IMR-90 (cell line): ENCODE data around the gene KIF1A. TPM values are rescaled to one million over a fixed set of nuclear protein-coding genes. Genes with fewer than 3 reads are reported as not detected.
"Not testable (repeated sequence)": the region's sequence is repeated elsewhere in the genome, so short reads cannot be mapped to it uniquely, and the experiment has no call there.

Experiments
- ATAC-seq: fragments of 200-7000 bp; cut with Tn5 transposase; 2 replicates; pipeline ENCODE4 v1.9.1; 2020; ENCODE audit warnings: low read depth, mild to moderate bottlenecking, moderate library complexity
- BruUV-seq: library from RNA; stranded (reverse); fragments of 400-500 nt; replicated peaks from 2 replicates; lab custom pipeline; 2021; lab: Mats Ljungman, UMichigan
- CTCF ChIA-PET: fragments of 300-600 bp; formaldehyde crosslinking; extraction: SDS; loops from one replicate; lab custom pipeline; 2021; ENCODE audit warnings: antibody characterized with exemption; lab: Yijun Ruan, JAX
- POLR2A ChIA-PET: fragments of 300-600 bp; sonication (Branson Sonifier 250); formaldehyde crosslinking; loops from one replicate; lab custom pipeline; 2022; ENCODE audit warnings: antibody characterized with exemption; ENCODE audit not compliant: unreplicated experiment; lab: Charles Lee
- DNase-seq: peaks from one replicate; pipeline ENCODE4 v3.0.0; 2013
- H2AFZ ChIP-seq: replicated peaks from 2 replicates; pipeline ENCODE3; 2013; ENCODE audit warnings: low read length, mild to moderate bottlenecking; ENCODE audit not compliant: poor library complexity
- H2AK5ac ChIP-seq: 2 replicates; pipeline ENCODE4 v1.6.1; 2013; ENCODE audit warnings: low read depth, low read length, inconsistent platforms
- H2AK9ac ChIP-seq: replicated peaks from 2 replicates; pipeline ENCODE3; 2013; ENCODE audit warnings: mild to moderate bottlenecking, low read depth, low read length, moderate library complexity; ENCODE audit not compliant: poor library complexity
- H2BK120ac ChIP-seq: 2 replicates; pipeline ENCODE4 v1.6.1; 2013; ENCODE audit warnings: low read depth, low read length, inconsistent platforms
- H2BK15ac ChIP-seq: 3 replicates; pipeline ENCODE4 v1.6.1; 2013; ENCODE audit warnings: low read depth, low read length, inconsistent platforms
- H2BK20ac ChIP-seq: 2 replicates; pipeline ENCODE4 v1.6.1; 2013; ENCODE audit warnings: low read depth, mild to moderate bottlenecking, inconsistent platforms, low read length, moderate library complexity
- H2BK5ac ChIP-seq: 2 replicates; pipeline ENCODE4 v1.6.1; 2013; ENCODE audit warnings: mild to moderate bottlenecking, low read depth, low read length, inconsistent platforms; ENCODE audit not compliant: poor library complexity, severe bottlenecking
- H3K14ac ChIP-seq: replicated peaks from 2 replicates; pipeline ENCODE4 v1.6.1; 2013; ENCODE audit warnings: low read depth, low read length, inconsistent platforms
- H3K18ac ChIP-seq: 2 replicates; pipeline ENCODE4 v1.6.1; 2013; ENCODE audit warnings: low read depth, low read length, control low read depth
- H3K23ac ChIP-seq: 2 replicates; pipeline ENCODE4 v1.6.1; 2013; ENCODE audit warnings: low read depth, low read length, inconsistent platforms
- H3K27ac ChIP-seq: 2 replicates; pipeline ENCODE4 v1.5.1; 2013; ENCODE audit warnings: mild to moderate bottlenecking, control low read depth, low read length; ENCODE audit not compliant: insufficient read depth
- H3K27me3 ChIP-seq: 2 replicates; pipeline ENCODE4 v1.6.1; 2013; ENCODE audit warnings: low read length; ENCODE audit not compliant: control insufficient read depth, insufficient read depth
- H3K36me3 ChIP-seq: 2 replicates; pipeline ENCODE4 v1.6.1; 2013; ENCODE audit warnings: low read length, mixed read lengths; ENCODE audit not compliant: control insufficient read depth, insufficient read depth
- H3K4ac ChIP-seq: 2 replicates; pipeline ENCODE4 v1.6.1; 2013; ENCODE audit warnings: low read depth, low read length, inconsistent platforms
- H3K4me1 ChIP-seq: 2 replicates; pipeline ENCODE4 v1.6.1; 2013; ENCODE audit warnings: low read length, mixed read lengths; ENCODE audit not compliant: control insufficient read depth, insufficient read depth
- H3K4me2 ChIP-seq: 2 replicates; pipeline ENCODE4 v1.6.1; 2013; ENCODE audit warnings: low read depth, mild to moderate bottlenecking, control low read depth, low read length, moderate library complexity
- H3K4me3 ChIP-seq: 2 replicates; pipeline ENCODE4 v1.5.1; 2013; ENCODE audit warnings: low read depth, mild to moderate bottlenecking, control low read depth, low read length, moderate library complexity; ENCODE audit not compliant: insufficient read depth
- H3K56ac ChIP-seq: 2 replicates; pipeline ENCODE4 v1.6.1; 2013; ENCODE audit warnings: low read length, inconsistent platforms; ENCODE audit not compliant: insufficient read depth; ENCODE audit errors: extremely low read depth
- H3K79me1 ChIP-seq, 2 experiments: 2 replicates each; pipeline ENCODE4 v1.6.1; 2013; ENCODE audit warnings: low read length in 2 of 2, inconsistent platforms in 1 of 2, low read depth in 1 of 2
- H3K9ac ChIP-seq: 2 replicates; pipeline ENCODE4 v1.6.1; 2013; ENCODE audit warnings: low read depth, low read length, control low read depth
- H3K9me1 ChIP-seq: 2 replicates; pipeline ENCODE4 v1.6.1; 2013; ENCODE audit warnings: low read length, inconsistent platforms; ENCODE audit not compliant: insufficient read depth
- H3K9me3 ChIP-seq: 2 replicates; pipeline ENCODE4 v1.6.1; 2013; ENCODE audit warnings: low read length; ENCODE audit not compliant: control insufficient read depth, insufficient read depth
- H4K20me1 ChIP-seq: 2 replicates; pipeline ENCODE4 v1.6.1; 2013; ENCODE audit warnings: low read length, inconsistent platforms; ENCODE audit not compliant: insufficient read depth
- H4K5ac ChIP-seq: 2 replicates; pipeline ENCODE4 v1.6.1; 2013; ENCODE audit warnings: mild to moderate bottlenecking, low read depth, low read length, control low read depth
- H4K8ac ChIP-seq, 2 experiments: 2 replicates each; pipeline ENCODE4 v1.6.1; 2013; ENCODE audit warnings: low read depth in 2 of 2, low read length in 2 of 2, control low read depth in 1 of 2, inconsistent platforms in 1 of 2
- H4K91ac ChIP-seq: 2 replicates; pipeline ENCODE4 v1.6.1; 2013; ENCODE audit warnings: low read depth, low read length, inconsistent platforms; ENCODE audit not compliant: insufficient read depth
- WGBS, 2 experiments: methylation state at CpG; one replicate each; pipeline versions ENCODE4 v1.1.5 to v1.1.7; 2013; ENCODE audit warnings: missing lambda C conversion rate in 2 of 2; ENCODE audit not compliant: insufficient read length in 1 of 2; ENCODE audit errors: extremely low coverage in 2 of 2; 5-methylcytosine and 5-hydroxymethylcytosine counted together
- dilution Hi-C: fragments of 300-500 bp; cut with HindIII; formaldehyde crosslinking; loops from one replicate; pipeline ENCODE4 v1.14.3; 2018; ENCODE audit warnings: low sequenced_read_pairs; ENCODE audit not compliant: unreplicated experiment
- in situ Hi-C: fragments of 300-500 bp; cut with MboI; formaldehyde crosslinking; loops from 3 replicates; pipeline ENCODE4 v1.14.3; 2019; ENCODE audit warnings: low sequenced_read_pairs, inconsistent platforms, mixed read lengths
- intact Hi-C: fragments of 100-400 bp; cut with micrococcal nuclease; formaldehyde crosslinking; loops from 2 replicates; pipeline ENCODE4 v1.10.0; 2022
- polyA plus RNA-seq, 3 experiments: library from polyadenylated mRNA; depleted of rRNA; stranded (reverse); fragments of >200 nt; gene quantifications; 2 replicates each; pipeline ENCODE4 v1.2.3, GENCODE V29; 2012; ENCODE audit warnings: low replicate concordance in 1 of 3
- total RNA-seq: library from RNA; depleted of rRNA; stranded (reverse); fragments of >200 nt; gene quantifications from 2 replicates; pipeline ENCODE4 v1.2.3, GENCODE V29; 2012

The KIF1A gene
- total and polyA plus RNA-seq, 2 of the 4 experiments (the other 2 are of a cell fraction): under 0.01 TPM; not detected in 1

- H2BK15ac ChIP-seq, H3K23ac ChIP-seq, H3K4me2 ChIP-seq, H3K4ac ChIP-seq, H4K91ac ChIP-seq, H3K36me3 ChIP-seq, H3K9me1 ChIP-seq, H3K14ac ChIP-seq, H2BK20ac ChIP-seq, H3K9me3 ChIP-seq, intact Hi-C loops, H3K79me1 ChIP-seq, H3K27ac ChIP-seq, H2AFZ ChIP-seq, POLR2A ChIA-PET, H3K4me1 ChIP-seq, H2AK5ac ChIP-seq, in situ Hi-C loops, H3K9ac ChIP-seq, BruUV-seq, H4K20me1 ChIP-seq, H3K56ac ChIP-seq, H3K27me3 ChIP-seq, H4K5ac ChIP-seq, DNase-seq, H2BK120ac ChIP-seq, H4K8ac ChIP-seq, dilution Hi-C loops, H3K18ac ChIP-seq, CTCF ChIA-PET, H2BK5ac ChIP-seq, H3K4me3 ChIP-seq, ATAC-seq: not testable (repeated sequence)
- 82% methylated on average over 6 of the region's 6 CpGs; no CpG with 5 or more reads in 1 of the 2 experiments for WGBS, 2 experiments
- H2AK9ac ChIP-seq: peak overlapping the region; percentile 28
Observed at GRCh38 chr2:240779250-240779832, 40.7 kb downstream of the KIF1A start.
